Measurements from ENCODE around the gene KDM6A.
"Not testable (repeated sequence)": the region's sequence is repeated elsewhere in the genome, so short reads cannot be mapped to it uniquely, and the experiment has no call there.

KDM6A gene

GRCh38 chrX:44931441-44931973 is 58.5 kb downstream of the KDM6A start:
- DNase-seq (ENCODE audit: low spot score), result no peak

GRCh38 chrX:44935172-44935571 is 62.2 kb downstream of the KDM6A start:
- no peak for DNase-seq (ENCODE audit: low spot score)

- peak; percentile 5 for DNase-seq (ENCODE audit: low spot score)
These were observed 62.7 kb downstream of the KDM6A start for GRCh38 chrX:44935640-44936039.

- DNase-seq (ENCODE audit: low spot score), result no peak
These were observed 64.6 kb downstream of the KDM6A start for GRCh38 chrX:44937606-44938005.

- DNase-seq (ENCODE audit: low spot score), result no peak
These were observed 65.1 kb downstream of the KDM6A start for GRCh38 chrX:44938111-44938510.

GRCh38 chrX:44940541-44940940 is 67.6 kb downstream of the KDM6A start:
- DNase-seq (ENCODE audit: low spot score), result not testable (repeated sequence)

- DNase-seq (ENCODE audit: low spot score), result no peak
These were observed 70.0 kb downstream of the KDM6A start for GRCh38 chrX:44943007-44943406.

- no peak for DNase-seq (ENCODE audit: low spot score)
These were observed 71.9 kb downstream of the KDM6A start for GRCh38 chrX:44944894-44945293.

- peak; percentile 4 for DNase-seq (ENCODE audit: low spot score)
These were observed 72.7 kb downstream of the KDM6A start for GRCh38 chrX:44945736-44946135.

GRCh38 chrX:44946771-44947170 is 73.8 kb downstream of the KDM6A start:
- DNase-seq (ENCODE audit: low spot score), result no peak

GRCh38 chrX:44947995-44948394 is 75.0 kb downstream of the KDM6A start:
- DNase-seq (ENCODE audit: low spot score), result no peak

GRCh38 chrX:44948406-44948805 is 75.4 kb downstream of the KDM6A start:
- DNase-seq (ENCODE audit: low spot score), result no peak

GRCh38 chrX:44949125-44949524 is 76.1 kb downstream of the KDM6A start:
- DNase-seq (ENCODE audit: low spot score), result no peak

- not testable (repeated sequence) for DNase-seq (ENCODE audit: low spot score)
These were observed 77.7 kb downstream of the KDM6A start for GRCh38 chrX:44950471-44951366.

- DNase-seq (ENCODE audit: low spot score), result no peak
These were observed 78.6 kb downstream of the KDM6A start for GRCh38 chrX:44951572-44952067.

- no peak for DNase-seq (ENCODE audit: low spot score)
These were observed 79.5 kb downstream of the KDM6A start for GRCh38 chrX:44952329-44953027.

GRCh38 chrX:44953734-44954502 is 80.9 kb downstream of the KDM6A start:
- no peak for DNase-seq (ENCODE audit: low spot score)

- DNase-seq (ENCODE audit: low spot score), result no peak
These were observed 81.6 kb downstream of the KDM6A start for GRCh38 chrX:44954562-44954961.

- no peak for DNase-seq (ENCODE audit: low spot score)
These were observed 84.9 kb downstream of the KDM6A start for GRCh38 chrX:44957848-44958247.

- no peak for DNase-seq (ENCODE audit: low spot score)
These were observed 85.5 kb downstream of the KDM6A start for GRCh38 chrX:44958480-44958879.

- DNase-seq (ENCODE audit: low spot score), result no peak
These were observed 89.0 kb downstream of the KDM6A start for GRCh38 chrX:44961817-44962607.
